Measurements from ENCODE around the gene HECW1.

- TF ChIP-seq EZH2 (IDR thresholded peaks at IDR 0.05), result no peak
- no peak for TF ChIP-seq POLR2AphosphoS5 (IDR thresholded peaks at IDR 0.05; ENCODE audit: borderline replicate concordance, low read depth, low read length)
These were observed 187.7 kb downstream of the HECW1 start for GRCh38 chr7:43300121-43300520.

Measured in SK-N-MC (cell line).